C1 segment of cervical spinal cord (tissue), 14 donors: ENCODE measurements around the gene SLC16A5.
A peak's percentile ranks its signal among the peaks of the same experiment; 100 is the strongest.

ENCODE experiments used
- DNase-seq, 14 donors: peaks; one replicate each; lab custom pipeline; 2025; lab: John Stamatoyannopoulos, UW

SLC16A5 gene

DNA sequence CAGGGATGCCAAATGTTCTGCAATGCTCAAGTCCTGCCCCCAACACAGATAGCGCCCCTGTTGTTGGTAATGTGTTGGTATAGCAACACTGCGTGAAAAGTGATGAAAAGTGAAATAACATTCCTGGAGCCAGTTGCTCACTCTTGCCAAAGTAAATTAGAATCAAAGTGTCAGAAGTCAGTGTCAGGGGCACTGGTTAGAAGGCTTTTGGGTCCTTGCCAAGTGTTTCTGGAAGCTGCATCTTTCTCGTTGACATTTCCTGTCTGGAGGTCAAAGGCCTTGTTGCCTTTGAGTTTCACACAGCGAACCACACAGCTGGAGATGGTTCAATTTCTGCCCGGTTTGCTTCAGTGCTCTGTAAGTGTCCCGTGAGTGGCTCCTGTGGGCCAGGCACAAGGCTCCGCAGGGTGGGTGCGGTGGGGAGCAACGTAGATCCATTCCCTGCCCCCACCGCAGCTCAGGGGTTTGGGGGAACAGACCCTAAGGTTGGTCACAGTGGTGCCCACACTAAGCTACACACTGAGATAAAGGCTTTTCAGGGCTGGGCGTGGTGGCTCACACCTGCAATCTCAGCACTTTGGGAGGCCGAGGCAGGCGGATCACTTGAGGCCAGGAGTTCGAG lies 3.6 kb upstream of the SLC16A5 start:
- no peak for DNase-seq

DNA sequence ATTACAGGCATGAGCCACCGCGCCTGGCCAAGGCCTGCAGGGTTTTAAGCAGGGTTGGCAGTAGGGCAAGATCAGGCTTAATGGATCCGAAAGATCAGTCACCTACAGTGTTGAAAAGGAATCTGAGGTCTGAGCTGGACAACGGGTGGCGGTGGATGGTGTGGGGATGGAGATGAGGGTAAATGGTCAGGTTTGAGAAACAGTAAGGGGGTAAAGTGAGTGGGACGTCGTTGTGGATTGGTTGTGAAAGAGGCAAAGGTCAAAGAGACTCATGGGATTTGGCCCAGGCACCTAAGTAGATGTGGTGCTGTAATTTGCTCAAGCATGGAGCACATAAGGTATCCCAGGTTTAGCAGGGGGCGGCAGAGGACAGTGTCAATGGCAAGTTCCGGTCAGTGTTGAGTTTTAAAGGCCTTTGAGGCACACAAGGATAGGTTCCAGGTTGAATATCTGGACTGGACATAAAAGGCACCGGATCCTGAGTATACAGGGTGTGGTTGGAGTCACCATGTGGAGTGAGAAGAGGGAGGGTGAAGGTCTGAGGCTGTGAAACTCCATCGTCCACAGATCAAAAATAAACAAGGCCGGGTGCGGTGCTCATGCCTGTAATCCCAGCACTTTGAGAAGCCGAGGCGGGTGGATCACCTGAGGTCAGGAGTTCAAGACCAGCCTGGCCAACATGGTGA lies 1.1 kb upstream of the SLC16A5 start:
- DNase-seq = no peak

DNA sequence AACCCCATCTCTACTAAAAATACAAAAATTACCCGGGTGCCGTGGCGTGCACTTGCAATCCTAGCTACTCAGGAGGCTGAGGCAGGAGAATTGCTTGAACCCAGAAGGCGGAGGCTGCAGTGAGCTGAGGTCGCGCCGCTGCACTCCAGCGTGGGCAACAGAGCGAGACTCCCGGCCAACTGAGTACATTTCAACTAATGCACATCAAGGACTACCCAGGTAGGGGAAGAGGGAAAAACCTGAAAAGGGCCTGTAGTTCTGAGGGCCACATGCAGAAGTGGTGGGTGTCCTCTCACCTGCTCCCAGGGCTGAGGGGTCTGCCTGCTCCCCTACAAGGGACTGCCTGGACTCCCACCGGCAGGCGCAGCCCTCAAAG lies 584 bp upstream of the SLC16A5 start:
- DNase-seq = no peak

DNA sequence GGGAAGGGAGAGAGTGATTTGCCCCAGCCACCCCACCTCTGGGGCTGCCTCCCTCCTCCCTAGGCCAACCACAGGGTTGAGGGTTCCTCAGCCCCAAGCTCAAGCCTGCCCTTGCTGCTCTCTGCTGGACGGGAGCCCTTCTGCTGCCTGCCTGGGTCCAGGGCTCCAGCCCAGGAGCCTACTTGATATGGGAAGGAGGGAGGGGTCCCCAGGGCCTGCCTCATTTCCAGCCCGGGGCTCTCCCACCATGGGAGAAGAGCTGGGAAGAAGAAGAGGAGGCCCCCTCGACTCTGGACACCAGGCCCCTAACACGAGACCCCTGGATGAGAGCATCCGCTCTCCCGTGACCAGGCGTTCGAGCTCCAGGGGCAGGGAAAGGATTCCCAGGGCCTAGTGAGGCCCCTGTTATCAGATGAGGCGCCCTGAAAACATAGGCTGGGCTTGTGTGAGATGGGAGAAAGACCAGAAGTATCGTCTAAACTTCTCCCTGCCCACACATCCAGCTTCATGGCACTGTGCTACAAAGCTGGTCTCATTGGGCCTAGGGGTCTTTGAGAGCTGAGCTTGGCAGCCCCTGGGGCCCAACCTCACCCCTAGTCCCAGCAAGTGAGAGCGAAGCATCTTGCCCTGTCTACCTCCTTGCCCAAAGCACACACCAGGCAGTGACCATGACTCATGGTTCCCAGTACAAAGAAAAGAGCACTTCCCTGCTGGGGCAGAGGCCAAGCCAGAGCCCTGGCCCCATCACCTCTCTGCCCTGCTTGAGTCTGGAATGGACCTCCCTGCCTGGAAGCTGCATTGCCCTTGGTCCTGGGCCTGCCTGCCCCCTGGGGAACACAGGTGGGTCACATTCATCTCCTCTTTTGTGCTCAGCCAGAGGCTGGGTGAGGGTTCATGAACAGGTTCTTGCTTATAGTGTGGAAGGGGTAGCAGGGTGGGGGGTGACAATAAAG lies 987 bp downstream of the SLC16A5 start:
- DNase-seq = no peak

DNA sequence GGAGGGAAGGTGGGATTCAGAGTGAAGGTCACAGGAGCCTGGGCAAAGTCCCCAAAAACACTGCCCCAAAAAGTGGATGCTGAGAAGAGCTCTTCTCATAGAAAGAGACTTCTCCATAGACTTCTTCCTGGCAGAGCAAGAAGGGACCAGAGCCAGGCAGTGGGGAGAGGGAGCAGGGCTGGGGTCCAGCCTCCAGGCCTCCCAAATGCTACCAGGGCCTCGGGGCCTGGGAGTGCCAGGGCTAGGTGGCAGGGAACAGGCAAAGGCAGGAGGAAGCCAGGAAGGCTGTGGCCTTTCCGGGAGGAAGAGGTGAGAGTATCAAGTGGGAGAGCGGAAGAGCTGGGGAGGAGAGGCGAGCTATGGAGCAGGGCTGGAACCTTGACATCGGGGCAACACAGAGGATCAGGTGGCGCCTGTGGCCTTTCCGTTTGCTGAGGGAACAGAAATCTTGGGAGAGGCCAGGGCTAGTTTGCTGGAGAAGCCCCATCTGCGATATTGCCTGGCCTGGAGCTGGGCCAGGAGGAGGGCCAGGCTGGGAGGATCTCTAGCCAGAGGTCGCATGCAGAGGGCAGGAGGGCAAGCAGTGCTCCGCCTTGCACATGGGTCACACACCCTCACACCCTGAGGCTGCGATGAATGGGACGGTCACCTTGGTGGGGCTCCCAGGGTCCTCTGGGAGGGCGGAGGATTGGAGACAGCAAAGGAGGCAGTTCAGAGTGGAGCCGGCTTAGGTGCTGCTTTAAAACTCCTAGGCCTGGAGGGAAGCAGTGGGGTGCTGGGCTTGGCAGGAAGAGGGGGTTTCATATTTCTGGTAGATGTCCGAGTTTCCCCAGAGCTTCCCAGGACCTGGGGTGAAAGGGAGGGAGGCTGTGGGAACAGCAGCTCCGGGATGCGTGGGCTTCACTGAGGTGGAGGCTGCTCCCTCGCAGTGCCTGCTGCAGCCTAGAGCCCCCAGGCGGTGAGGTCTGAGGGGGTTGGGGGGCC lies 3.4 kb downstream of the SLC16A5 start:
- no peak for DNase-seq

DNA sequence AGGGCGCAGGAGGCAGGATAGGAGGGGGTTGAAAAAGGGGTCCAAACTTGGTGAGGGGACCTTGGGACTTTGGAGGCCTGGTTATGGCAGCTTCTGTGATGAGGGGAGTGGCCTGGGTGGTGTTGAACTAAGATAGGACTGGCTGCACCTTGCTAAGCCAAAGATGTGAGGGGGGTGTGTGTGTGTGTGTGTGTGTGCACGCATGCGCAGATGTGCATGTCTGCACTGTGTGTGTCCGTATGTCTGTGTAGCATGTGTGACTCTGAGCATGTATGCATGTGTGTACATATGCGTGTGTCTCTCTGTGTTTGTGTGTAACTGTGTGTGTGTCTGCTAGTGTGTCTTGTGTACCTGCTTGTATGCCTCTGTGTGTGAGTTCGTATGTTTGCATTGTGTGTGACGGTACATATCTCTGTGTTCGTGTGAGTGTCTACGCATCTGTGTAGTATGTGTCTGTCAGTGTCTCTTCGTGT lies 4.1 kb downstream of the SLC16A5 start:
- DNase-seq = no peak

DNA sequence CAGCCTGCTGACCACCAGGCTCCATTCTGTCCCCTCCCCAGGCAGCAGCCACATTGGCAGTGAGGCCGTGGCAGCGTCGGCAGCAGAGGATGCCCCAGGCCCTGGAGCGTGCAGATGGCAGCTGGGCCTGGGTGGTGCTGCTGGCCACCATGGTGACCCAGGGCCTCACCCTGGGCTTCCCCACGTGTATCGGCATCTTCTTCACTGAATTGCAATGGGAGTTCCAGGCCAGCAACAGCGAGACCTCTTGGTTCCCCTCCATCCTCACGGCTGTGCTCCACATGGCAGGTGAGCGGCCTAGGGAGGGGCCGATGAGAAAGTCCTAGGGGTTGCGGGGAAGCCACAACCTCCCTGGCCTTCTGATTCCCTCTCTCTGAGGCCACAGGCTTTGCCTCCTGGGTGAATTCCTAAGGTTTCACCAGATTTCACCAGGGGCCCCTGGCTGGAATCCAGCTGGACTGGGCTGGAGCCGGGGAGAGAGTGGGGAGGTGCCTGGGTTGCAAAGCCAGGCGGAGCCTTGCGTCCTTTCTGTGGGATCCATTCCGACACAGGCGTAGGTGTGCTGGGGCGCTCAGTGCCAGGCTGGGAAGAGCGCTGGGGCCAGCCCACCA lies 5.9 kb downstream of the SLC16A5 start:
- DNase-seq = no peak

DNA sequence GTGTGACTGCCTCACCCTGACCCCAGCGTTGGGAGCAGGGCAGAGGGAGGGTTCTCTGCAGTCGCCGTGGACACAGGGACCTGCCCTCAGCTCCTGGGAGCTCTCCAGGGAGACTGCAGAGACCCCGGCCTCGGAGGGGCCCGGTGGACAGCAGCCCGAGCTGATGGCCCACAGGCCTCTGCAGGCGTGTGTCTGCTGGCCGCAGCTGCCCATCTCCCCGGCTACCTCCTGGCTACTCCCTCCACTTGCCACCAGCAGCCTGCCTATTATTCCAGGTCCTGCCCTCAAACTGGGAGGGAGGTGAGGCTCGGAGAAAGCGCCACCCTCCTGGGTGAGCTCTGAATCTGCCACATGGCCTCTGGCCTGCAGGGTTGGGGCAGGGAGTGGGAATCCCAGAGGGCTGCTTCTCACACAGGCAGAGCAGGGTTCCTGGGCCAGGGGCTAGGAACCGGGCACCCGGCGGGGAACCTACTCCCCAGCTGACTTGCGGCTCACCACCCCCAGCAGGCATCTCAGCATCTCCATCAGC lies 7.2 kb downstream of the SLC16A5 start:
- no peak for DNase-seq

DNA sequence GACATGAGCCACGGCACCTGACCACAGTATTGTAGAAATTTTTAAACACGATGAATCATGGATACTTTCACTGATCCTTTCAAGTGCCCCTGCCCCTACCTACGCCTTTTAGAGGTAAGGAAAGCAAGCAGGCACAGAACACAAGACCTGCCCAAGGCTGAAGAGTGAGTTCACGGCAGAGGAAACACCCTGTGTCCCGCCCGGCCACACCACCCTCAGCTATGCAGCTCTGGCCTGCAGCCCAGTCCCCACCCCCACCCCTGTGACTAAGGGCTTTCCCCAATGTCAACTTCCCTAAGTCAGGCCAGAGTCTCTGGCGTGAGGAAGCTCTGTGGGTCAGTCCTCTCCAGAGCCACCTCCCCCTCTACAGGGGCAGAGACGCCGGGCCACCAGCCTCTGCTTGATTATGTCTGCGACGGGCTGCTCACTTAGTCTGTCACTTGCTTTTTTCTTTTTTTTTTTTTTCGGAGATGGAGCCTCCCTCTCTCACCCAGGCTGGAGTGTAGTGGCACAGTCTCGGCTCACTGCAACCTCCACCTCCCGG lies 8.4 kb downstream of the SLC16A5 start:
- peak in 6 of 14 donors; percentile 16 to 56 (median 28) for DNase-seq

DNA sequence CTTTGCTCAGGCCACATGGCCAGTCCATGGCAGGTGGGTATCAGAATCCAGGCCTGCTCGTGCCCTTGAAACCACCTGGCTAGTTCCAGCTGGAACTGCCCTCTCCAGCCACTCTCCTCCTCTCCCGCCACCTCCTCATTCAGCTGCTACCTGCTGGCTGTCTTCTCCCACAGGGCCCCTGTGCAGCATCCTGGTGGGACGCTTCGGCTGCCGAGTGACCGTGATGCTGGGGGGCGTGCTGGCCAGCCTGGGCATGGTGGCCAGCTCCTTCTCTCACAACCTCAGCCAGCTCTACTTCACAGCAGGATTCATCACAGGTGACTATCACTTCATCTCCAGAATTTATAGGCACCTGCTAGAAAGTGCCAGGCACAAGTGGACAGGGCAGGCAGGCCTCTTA lies 10.1 kb downstream of the SLC16A5 start:
- DNase-seq = no peak

DNA sequence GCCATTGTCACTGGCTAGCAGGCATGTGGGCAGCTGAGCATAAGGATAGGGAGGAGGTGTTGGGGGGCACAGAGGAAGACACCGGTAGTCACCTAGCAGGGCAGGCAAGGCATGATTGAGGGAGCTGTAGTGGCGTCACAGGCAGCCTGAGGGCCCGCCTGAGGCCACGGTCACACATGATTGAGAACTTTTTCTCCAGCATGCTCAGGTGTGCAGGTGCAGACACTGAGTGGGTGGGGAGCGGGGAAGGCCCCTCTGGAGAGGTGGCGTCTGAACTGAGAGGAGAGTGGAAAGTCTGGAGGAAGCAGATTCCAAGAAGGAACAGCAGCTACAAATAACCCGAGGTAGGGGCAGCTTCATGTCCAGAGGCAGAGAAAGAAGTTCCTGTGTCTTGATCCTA lies 11.1 kb downstream of the SLC16A5 start:
- no peak for DNase-seq

DNA sequence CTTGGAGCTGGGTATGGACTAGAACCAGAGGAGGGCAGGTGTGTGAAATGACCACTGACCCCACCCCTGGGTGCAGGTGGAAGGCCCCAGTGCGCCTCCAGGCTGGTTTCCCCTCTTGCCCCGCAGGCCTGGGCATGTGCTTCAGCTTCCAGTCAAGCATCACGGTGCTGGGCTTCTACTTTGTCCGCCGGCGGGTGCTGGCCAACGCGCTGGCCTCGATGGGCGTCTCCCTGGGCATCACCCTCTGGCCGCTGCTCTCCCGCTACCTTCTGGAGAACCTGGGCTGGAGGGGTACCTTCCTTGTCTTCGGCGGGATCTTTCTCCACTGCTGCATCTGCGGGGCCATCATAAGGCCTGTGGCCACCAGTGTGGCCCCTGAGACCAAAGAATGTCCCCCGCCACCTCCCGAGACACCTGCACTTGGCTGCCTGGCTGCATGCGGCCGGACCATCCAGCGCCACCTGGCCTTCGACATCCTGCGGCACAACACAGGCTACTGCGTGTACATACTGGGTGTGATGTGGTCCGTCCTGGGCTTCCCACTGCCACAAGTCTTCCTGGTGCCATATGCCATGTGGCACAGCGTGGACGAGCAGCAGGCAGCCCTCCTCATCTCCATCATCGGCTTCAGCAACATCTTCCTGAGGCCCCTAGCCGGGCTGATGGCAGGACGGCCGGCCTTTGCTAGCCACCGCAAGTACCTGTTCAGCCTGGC lies 12.3 kb downstream of the SLC16A5 start:
- DNase-seq = no peak

DNA sequence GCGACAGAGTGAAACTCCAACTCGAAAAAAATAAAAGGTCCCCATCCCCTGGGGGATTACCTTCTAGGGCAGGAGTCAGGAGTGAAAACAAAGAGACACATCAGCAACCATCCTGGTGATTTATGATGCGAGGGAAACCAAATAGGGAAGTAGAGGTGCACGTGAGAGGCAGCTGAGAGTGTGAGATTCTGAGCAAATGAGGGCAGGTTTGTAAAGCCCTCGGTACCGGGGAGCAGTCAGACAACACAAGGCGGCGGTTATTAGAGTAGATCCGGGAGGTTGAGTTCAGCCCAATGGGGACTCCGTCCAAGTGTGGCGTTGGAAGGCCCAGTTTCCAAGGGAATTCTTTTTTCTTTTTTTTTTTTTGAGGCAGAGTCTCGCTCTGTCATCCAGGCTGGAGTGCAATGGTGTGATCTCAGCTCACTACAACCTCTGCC lies 14.6 kb downstream of the SLC16A5 start:
- no peak for DNase-seq

DNA sequence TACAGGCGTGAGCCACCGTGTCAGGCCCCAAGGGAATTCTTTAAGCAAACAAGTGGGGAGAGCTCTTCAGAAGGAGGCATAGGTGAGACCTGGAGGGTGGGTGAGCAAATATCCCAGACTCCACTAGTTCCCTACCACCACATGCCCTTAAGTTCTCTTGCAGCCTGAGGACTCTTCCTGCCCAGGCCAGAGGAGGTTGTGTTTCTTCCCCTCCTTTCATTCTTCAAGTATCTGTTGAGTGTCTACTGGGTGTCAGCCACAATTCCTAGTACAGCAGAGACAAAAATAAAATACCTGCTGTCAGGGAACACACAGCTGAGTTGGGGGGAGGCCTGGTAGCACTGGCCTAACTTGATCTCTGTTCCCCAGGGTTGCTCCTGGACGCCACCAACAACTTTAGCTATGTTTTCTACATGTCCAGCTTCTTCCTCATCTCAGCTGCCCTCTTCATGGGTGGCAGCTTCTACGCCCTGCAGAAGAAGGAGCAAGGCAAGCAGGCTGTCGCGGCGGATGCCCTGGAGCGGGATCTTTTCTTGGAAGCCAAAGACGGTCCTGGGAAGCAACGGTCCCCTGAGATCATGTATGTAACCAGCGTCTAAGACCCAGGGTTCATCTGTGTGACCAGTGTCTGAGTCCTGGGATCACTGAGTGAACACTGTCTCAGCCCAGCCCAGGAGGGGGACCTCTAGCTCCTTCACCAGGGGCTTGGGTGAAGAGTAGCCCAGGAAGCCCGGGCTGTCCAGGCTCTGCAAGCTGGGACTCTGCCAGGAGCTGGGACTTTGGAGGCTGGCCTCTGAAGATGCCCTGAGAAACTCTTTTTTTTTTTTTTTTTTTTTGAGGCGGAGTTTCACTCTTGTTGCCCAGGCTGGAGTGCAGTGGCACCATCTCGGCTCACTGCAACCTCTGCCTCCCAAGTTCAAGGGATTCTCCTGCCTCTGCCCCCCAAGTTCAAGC lies 16.1 kb downstream of the SLC16A5 start:
- no peak for DNase-seq

DNA sequence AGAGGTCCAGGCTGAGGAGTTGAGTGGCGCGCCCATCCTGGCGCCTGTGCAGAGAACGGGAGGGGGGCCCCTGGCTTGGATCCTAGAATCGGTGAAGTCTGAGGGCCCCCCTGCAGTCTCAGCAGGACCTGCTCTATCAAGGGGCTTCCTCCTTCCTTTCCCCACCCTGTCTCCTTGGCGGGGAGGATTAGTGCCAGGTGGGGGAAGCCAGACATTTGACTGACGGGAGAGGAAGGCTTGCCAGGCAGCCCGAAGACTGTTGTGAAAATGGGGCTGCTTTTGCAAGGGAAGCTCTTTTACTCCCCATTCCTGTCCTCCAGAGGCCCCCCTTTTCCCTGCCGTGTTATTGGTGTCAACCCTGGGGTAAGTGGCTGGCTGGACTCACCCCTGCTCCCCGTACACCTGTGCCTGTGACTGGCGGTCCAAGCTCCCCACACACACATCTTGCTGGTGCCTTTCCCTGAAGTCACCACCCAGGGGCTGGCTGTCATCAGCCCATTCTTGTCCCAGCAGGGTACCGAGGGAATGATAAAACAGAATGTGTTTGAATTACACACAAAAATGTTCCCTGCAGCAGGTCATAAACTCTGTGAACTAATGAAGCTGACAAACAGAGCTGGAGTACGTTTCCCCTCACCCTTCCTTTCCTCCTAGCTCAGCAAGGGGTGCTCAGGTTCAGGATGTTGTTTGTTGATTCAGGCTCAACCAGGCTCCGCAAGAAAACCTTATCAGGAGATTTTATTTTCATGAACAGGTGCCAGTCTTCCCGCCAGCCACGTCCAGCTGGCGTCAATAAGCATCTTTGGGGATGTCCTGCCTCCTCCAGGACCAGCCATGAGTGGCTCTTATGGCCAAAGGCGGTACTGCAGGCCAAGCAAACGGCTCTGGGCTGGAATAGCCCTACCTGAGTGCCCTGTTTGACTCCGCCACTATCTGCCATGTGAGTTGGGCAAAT lies 17.6 kb downstream of the SLC16A5 start:
- peak in 3 of 14 donors; percentile 16 to 80 (median 26) for DNase-seq

DNA sequence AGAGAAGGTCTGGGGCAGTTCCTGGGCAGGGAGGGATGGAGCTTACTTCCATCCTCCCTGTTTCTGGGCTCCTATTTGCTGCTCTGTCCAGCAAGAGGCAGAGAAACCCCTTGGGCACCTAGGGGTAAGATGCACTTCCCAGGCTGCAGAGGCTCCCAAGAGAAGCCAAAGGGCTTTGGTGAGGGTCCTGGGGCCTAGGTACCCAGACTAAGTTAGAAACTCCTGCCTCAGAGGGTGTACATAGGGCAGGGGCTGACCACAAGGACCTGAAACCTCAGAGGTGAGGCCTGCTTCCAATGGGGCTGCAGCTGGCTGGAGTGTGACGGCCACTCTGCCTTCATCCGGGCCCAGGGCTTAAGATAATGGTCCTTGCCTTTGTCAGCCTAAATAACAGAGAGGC lies 20.4 kb downstream of the SLC16A5 start:
- no peak for DNase-seq

DNA sequence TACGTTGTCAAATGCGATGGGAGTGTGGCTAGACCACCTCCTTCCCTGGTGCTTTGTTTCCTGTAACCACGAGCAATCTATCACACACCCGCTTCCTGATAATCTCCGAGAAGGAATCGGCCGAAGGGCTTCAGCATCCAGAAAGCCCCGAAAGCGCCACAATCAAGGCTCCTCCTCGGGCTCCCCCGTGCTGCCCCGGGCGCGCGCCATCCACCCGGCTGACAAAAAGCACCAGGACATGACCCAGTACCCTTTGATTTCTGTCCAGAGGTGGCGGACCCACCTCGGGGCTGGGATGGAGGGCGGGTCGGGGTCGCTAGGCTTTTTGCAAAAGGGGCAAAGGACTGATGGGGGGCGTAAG lies 21.3 kb downstream of the SLC16A5 start:
- no peak for DNase-seq
